ENCODE measurements around the gene TMC3.

The TMC3 gene

GRCh38 chr15:81297603-81298575, 76.1 kb downstream of the TMC3 start:
- DNase-seq (ENCODE audit: low read depth in 2 of 2) = no peak

- no peak for DNase-seq (ENCODE audit: low read depth in 2 of 2)
Observed at GRCh38 chr15:81297147-81297572, 76.9 kb downstream of the TMC3 start.

- peak; percentile 55 to 62 for DNase-seq (ENCODE audit: low read depth in 2 of 2)
Observed at GRCh38 chr15:81296673-81297072, 77.3 kb downstream of the TMC3 start.

GRCh38 chr15:81296186-81296585, 77.8 kb downstream of the TMC3 start:
- no peak for DNase-seq (ENCODE audit: low read depth in 2 of 2)

GRCh38 chr15:81295486-81296121, 78.4 kb downstream of the TMC3 start:
- DNase-seq (ENCODE audit: low read depth in 2 of 2) = no peak

- DNase-seq (ENCODE audit: low read depth in 2 of 2) = no peak
Observed at GRCh38 chr15:81294516-81294880, 79.5 kb downstream of the TMC3 start.

GRCh38 chr15:81293728-81294515, 80.1 kb downstream of the TMC3 start:
- DNase-seq (ENCODE audit: low read depth in 2 of 2) = peak; percentile 67 to 71

- DNase-seq (ENCODE audit: low read depth in 2 of 2) = peak in 1 of 2 donors; percentile 34
Observed at GRCh38 chr15:81292523-81293001, 81.5 kb downstream of the TMC3 start.

- DNase-seq (ENCODE audit: low read depth in 2 of 2) = no peak
Observed at GRCh38 chr15:81291916-81292522, 82.0 kb downstream of the TMC3 start.

GRCh38 chr15:81289910-81290309, 84.1 kb downstream of the TMC3 start:
- DNase-seq (ENCODE audit: low read depth in 2 of 2) = no peak

- DNase-seq (ENCODE audit: low read depth in 2 of 2) = no peak
Observed at GRCh38 chr15:81288616-81289015, 85.4 kb downstream of the TMC3 start.

GRCh38 chr15:81288040-81288439, 86.0 kb downstream of the TMC3 start:
- DNase-seq (ENCODE audit: low read depth in 2 of 2) = no peak

GRCh38 chr15:81286621-81287121, 87.3 kb downstream of the TMC3 start:
- DNase-seq (ENCODE audit: low read depth in 2 of 2) = no peak

- no peak for DNase-seq (ENCODE audit: low read depth in 2 of 2)
Observed at GRCh38 chr15:81285461-81285860, 88.6 kb downstream of the TMC3 start.

- no peak for DNase-seq (ENCODE audit: low read depth in 2 of 2)
Observed at GRCh38 chr15:81284256-81285031, 89.6 kb downstream of the TMC3 start.

- no peak for DNase-seq (ENCODE audit: low read depth in 2 of 2)
Observed at GRCh38 chr15:81282911-81283310, 91.1 kb downstream of the TMC3 start.

- no peak for DNase-seq (ENCODE audit: low read depth in 2 of 2)
Observed at GRCh38 chr15:81282606-81282895, 91.5 kb downstream of the TMC3 start.

- no peak for DNase-seq (ENCODE audit: low read depth in 2 of 2)
Observed at GRCh38 chr15:81281766-81282605, 92.0 kb downstream of the TMC3 start.

- DNase-seq (ENCODE audit: low read depth in 2 of 2) = no peak
Observed at GRCh38 chr15:81281456-81281735, 92.6 kb downstream of the TMC3 start.

All from stimulated activated CD8-positive, alpha-beta memory T cell treated with anti-CD3 and anti-CD28 coated beads, Interleukin-7, amount 100 ng/mL, for 4 hours (primary cell).